ENCODE measurements around the gene LINGO4.
A peak's percentile ranks its signal among the peaks of the same experiment; 100 is the strongest.

The LINGO4 gene

GRCh38 chr1:151805066-151805820, at the start of gene LINGO4:
LINGO4 (minus strand) TSS chr1:151805419; CDS start chr1:151802704, 2,715 bp downstream.
- DNase-seq: no peak

GRCh38 chr1:151854658-151855057, 49.4 kb upstream of the LINGO4 start:
- DNase-seq: no peak

GRCh38 chr1:151853411-151853943, 48.3 kb upstream of the LINGO4 start, which contains the start of gene THEM5:
THEM5 (minus strand) TSS chr1:151853712; CDS start chr1:151853565, 147 bp downstream.
- DNase-seq: no peak

GRCh38 chr1:151852733-151853132, 47.5 kb upstream of the LINGO4 start:
- no peak for DNase-seq

GRCh38 chr1:151851886-151852285, 46.7 kb upstream of the LINGO4 start:
- DNase-seq: peak; percentile 6

- DNase-seq: peak; percentile 7
These were observed 44.7 kb upstream of the LINGO4 start for GRCh38 chr1:151849871-151850270.

- no peak for DNase-seq
These were observed 43.9 kb upstream of the LINGO4 start for GRCh38 chr1:151849126-151849525.

GRCh38 chr1:151847867-151848596, 42.8 kb upstream of the LINGO4 start:
- no peak for DNase-seq

GRCh38 chr1:151846686-151847237, 41.5 kb upstream of the LINGO4 start:
- no peak for DNase-seq

- DNase-seq: no peak
These were observed 40.9 kb upstream of the LINGO4 start for GRCh38 chr1:151846062-151846568.

- no peak for DNase-seq
These were observed 38.2 kb upstream of the LINGO4 start for GRCh38 chr1:151843398-151843797.

GRCh38 chr1:151841141-151841540, 35.9 kb upstream of the LINGO4 start:
- no peak for DNase-seq

- no peak for DNase-seq
These were observed 35.2 kb upstream of the LINGO4 start for GRCh38 chr1:151840421-151840820.

GRCh38 chr1:151839457-151840403, 34.5 kb upstream of the LINGO4 start, which contains the start of gene C2CD4D:
C2CD4D (minus strand) TSS chr1:151839820; CDS start chr1:151838989, 831 bp downstream.
- DNase-seq: peak; percentile 93

GRCh38 chr1:151839082-151839412, 33.8 kb upstream of the LINGO4 start:
- no peak for DNase-seq

- DNase-seq: no peak
These were observed 33.2 kb upstream of the LINGO4 start for GRCh38 chr1:151838222-151839081.

GRCh38 chr1:151837884-151838221, 32.6 kb upstream of the LINGO4 start:
- DNase-seq: no peak

- DNase-seq: no peak
These were observed 32.0 kb upstream of the LINGO4 start for GRCh38 chr1:151837197-151837596.

GRCh38 chr1:151835596-151835995, 30.4 kb upstream of the LINGO4 start:
- DNase-seq: no peak

GRCh38 chr1:151834239-151834638, 29.0 kb upstream of the LINGO4 start:
- no peak for DNase-seq

GRCh38 chr1:151833172-151833900, 28.1 kb upstream of the LINGO4 start:
- DNase-seq: no peak

All from 8988T (cell line).